Glomerular visceral epithelial cell (primary cell): Measurements from ENCODE around the gene ZNF680.
"Not testable (repeated sequence)": the region's sequence is repeated elsewhere in the genome, so short reads cannot be mapped to it uniquely, and the experiment has no call there.

ENCODE experiments used
- DNase-seq: peaks from one replicate; pipeline ENCODE4 v3.0.0-alpha.2; 2016; ENCODE audit errors: extremely low spot score

ZNF680 gene

DNA sequence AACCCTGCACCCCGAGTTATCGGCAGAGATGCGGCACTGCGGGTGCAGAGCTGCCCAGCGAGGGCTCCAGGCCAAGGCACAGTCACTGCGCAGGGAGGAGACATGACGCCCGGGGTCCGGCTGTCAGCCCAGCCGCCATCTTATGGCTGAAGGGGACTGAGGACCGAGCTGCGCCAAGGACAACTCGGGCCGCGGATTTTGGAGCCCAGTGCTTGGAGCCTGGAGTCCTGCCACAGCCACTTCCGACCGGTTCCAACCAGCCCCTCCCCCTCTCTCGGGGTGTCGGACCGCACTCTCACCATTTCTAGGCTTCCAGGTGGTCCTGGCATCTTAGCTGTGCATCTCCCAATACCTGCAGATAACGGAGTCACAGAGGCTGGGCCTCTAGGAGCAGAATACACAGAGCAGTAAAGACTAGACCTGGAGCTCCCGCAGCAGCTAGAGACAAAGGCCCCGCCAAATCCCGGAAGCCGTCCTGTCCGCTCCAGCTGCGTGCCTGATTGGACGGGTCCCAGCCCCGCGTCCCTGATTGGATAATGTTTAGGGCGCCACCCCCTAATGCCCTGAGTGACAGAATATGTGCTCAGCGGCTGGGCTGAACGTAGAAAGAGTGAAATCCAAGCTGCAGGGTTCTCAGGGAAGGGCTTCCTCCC lies at the start of gene ZNF680:
ZNF680 (minus strand) TSS at position 446 of the 653 bp plus-strand sequence; CDS start at position 329, 117 bp downstream.
- peak; percentile 92 for DNase-seq

DNA sequence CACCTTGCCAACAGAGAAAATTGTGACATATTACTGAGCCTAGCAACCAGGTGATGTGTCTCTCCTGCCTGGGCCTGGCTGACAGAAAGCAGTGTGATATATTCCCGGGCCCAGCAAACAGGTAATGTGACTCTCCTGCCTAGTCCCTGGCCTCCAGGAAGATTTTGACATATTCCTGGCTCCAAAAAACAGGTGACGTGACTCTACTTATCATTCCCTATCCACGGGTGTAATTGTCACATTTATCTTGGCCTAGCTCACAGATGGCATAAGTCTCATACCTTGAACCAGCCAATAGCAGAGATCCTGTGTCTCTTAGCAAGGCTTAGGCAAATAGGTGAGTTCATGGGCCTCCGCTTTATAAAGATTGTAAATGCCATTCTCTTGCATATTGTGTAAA lies 49.6 kb upstream of the ZNF680 start:
- no peak for DNase-seq

DNA sequence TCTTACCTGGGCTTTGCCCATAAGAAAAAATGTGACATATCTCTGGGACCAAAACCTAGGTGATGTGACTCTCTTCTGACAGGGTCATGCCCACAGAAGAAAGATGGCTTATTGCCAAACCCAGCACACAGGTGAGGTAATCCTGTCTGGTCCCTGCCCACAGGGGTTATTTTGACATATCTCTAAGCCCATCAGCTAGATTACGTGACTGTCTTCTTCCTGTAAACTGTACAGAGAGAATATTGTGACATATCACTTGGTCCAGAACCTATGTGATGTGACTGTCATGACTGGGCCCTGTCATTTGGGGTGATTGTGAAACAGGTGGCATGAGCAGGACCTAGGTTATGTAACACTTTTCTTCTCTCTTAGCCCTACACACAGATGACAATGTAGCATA lies 48.8 kb upstream of the ZNF680 start:
- DNase-seq, result no peak

DNA sequence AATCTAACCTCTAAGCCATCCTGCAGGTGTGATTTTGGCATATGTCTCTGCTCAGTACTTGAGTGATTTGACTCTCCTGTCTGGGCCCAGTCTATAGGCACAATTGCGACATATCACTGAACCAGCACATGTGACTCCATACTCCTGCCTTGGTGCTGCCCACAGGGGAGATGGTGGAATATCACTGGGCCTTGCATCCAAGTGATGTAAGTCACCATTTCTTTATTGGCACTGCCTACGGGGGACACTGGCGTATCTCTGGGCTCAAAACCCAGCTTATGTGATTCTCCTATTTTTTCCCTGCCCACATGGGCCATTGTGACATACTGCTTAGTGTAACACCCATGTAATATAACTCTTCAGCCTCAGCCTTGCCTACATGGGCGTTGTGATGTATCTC lies 48.1 kb upstream of the ZNF680 start:
- DNase-seq, result no peak

DNA sequence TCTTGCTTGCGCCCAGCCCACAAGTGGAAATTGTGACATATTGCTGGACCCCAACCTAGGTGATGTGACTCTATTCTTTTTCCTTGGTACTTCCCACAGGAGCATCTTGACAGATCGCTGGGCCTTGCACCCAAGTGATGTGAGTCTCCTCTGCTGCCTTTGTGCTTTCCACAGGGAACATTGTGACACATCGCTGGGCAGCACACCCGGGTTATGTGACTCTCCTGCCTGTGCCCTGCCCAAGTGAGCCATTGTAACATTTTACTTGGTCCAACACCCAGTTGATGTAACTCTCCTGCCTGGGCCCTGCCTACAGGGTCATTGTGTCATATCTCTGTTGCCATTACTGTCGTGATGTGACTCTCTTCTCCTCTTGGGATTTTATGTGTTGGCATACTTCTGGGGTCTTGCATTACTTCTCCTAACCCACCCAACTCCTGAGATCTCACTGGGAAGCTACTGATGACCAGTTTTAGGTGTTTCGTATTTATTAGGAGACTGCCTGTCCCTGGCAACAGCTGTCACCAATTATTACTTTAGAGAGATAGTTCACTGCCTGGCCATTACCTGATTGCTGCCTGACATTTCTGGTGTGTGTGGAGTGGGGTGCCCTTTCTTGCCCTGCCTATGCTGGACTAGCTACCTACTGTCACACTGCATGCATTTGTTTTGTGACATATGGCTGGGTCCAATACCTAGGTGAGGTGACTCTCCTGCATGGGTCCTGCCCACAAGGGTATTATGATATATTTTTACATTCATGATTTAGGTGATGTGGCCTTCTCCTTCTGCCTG lies 45.4 kb upstream of the ZNF680 start:
- DNase-seq, result no peak

DNA sequence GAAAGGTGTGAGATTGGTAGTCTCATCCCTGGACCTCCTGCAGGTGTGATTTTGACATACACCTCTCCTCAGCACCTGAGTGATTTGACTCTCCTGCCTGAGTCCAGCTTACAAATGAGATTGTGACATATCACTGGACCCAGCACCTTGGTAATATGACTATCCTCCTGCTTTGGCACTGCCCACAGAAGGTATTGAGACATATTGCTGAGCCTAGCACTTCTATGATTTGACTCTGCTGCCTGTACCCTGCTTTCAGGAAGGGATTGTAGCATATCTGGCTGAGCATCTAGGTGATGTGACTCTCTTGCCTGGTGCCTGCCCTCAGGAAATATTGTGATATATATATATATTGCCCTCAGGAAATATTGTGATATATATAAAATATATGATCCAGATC lies 43.5 kb upstream of the ZNF680 start:
- DNase-seq, result no peak

DNA sequence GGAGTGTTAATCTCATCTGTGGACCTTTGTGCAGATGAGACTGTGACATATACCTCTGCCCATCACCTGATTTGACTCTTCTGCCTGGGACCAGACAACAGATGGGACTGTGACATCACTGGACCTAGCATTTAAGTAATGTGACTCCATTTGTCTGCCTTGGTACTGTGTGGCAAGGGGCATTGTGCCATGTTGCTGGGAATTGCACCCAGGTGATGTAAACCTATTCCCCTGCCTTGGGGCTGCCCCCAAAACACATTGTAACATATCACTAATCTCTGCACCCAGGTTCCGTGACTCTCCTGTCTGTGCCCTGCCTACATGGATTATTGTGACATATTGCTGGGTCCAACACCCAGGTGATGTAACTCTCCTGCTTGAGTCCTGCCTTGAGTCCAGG lies 40.4 kb upstream of the ZNF680 start:
- DNase-seq, result no peak

DNA sequence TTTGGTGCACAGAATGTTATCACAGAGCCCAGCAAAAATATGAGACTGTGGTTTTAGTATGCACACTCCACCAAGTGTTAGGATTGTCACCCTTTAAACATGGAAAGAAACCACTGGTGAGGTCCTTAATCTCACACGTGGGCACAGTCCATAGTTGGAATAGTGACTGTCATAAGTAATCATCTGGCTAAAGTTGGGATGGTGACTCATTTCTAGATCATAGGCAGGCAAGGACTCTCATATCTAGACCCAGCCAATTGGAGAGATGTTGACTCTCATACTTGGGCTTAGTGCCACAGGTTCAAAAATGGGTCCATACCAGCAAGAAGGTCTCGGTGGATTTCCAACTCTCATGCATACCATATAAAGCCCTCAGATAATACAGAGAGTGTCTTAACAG lies 39.6 kb upstream of the ZNF680 start:
- DNase-seq, result no peak

DNA sequence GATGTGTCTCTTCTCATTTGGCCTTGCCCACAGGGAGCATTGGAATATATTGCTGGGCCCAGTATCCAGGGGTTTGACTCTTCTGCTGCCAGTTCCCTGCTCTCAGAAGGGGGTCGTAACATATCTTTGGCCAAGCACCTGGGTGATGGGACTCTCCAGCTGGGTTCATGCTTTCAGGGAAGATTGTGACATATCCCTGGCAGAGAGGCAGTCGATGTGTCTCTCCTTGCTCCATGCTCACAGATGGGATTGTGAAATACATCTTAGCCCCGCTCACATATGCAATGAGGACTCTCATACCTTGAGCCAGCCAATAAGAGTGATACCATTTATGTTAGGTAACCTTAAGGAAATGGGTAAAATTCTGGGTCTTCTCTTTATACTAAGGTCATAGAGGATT lies 39.2 kb upstream of the ZNF680 start:
- no peak for DNase-seq

DNA sequence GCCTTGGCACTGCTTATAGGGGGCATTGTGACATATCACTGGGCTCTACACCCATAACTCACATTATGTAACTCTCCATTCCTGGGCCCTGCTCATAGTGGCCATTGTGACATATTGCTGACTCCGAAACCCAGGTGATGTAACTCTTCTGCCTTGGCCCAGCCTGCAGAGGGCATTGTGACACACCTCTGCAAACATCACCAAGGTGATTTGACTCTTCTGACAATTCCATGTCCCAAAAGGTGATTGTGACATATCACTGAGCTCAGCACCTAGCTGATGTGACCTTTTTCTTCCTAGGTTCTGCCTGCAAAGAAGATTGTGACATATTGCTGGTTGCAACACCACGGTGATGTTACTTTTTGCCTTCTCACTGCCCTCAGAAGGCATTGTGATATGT lies 36.5 kb upstream of the ZNF680 start:
- DNase-seq, result no peak

DNA sequence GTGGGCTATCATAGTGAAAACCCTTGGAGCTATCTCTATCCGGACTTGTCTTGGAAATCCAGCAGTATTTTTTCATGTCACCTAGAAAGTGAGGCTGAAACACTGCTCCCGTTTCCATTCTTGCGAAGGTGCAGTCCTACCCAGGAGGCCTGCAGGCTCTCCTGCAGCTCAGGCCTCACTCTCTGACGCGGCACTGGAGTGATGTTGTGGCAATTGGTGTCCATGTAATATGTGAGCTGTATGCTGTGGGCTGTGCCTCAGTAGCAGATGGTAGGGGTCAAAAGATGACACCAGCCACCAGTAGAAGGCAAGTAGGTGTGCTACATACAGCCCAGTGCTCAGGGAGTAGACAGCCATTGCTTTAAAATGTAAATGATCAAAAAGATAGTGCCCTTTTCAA lies 28.1 kb upstream of the ZNF680 start:
- no peak for DNase-seq

DNA sequence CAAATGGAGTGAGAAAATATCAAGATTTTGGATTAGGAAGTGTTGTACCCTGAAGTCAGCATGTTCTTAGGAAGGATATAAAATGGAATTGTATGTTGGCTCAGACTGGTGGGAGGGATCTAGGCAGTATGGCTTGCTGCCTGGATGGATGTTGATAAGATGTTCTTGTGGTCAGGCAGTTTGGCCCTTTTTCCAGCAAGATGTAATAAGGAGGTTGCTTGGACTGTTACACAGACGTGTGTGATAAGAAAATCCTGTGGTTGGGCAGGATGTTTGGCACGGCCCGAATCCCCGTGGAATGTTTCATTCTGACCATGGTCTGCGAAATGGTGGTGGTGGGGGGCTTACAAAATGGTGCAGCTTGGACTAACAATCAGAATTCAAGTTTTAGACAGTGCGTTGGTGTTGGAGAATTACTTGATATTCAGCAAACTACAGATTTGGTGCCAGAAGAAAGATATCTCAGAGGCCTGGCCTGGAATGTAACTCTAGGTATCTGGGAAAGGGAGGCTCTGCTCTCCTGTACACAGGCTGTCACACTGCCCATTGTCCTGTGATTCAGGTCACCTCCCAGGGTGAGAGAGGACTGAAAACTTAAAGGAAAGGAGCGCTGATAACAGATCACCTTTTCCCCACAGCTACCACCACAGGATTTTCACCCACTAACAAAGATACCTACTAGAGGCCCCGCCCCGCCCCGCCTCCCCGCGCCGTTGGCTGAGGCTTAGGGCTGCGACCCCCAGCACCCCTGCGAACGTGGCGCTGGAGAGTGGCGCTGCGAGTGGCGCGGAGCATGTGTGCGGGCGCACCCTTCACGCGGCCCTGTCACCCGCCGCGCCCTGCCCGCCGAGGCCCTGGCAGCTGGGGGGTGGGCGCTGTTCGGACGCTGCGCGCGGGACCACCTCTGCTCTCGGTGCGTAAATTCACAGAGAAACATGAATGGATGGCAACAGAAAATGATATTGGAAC lies 19.3 kb upstream of the ZNF680 start:
- DNase-seq, result no peak

DNA sequence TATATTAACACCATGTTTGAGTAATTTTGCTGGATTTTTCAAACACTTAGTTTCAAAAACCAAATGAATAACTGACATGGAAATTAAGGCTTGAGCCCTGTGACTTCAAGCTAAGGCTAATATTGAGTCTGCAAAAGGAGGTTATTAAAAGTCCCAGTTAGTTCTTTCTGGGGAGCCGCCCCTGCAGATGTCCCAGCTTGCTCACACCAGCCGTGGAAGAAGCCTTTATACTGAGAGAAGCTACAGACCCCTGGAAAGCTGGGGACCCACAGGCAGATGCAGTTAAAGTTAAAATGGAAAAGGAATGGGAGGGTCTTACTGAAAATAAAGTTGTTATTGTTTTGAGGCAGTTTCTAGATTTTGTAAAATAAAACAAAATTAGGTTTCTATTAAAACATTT lies 18.5 kb upstream of the ZNF680 start:
- no peak for DNase-seq

DNA sequence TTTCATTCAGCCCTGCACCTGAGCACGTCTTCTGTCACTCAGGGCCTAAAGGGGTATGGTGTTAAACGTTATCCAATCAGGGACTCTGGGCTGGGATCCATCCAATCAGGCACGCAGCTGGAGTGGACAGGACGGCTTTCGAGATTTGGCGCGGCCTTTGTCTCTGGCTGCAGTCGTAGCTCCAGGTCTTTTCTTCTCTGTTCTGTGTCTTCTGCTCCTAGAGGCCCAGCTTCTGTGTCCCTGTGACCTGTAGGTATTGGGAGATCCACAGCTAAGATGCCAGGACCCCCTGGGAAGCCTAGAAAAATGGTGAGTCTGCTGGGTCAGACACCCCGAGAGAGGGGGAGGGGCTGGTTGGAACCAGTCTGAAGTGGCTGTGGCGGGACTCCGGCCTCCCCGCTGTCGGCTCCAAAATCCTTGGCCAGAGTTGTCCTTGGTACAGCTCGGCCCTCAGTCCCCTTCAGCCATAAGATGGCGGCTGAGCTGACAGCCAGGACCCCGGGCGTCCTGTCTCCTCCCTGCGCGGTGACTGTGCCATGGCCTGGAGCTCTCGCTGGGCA lies 11.7 kb upstream of the ZNF680 start:
- DNase-seq, result no peak

DNA sequence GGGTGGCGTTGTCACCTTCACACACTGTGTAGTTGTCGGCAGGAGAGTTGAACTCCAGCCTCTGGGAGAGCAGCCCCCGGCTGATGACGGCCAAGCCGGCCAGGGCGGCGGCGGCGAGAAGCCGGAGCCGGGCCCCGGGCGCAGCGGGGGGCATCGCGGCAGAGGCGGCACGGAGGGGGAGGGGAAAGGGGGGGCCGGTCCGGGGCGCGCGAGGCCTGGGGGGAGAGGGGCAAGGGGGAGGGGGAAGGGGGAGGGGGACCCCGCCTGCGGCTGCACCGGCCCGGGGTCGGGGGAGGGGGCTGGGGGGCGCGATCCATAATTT lies 7.4 kb upstream of the ZNF680 start:
- not testable (repeated sequence) for DNase-seq

DNA sequence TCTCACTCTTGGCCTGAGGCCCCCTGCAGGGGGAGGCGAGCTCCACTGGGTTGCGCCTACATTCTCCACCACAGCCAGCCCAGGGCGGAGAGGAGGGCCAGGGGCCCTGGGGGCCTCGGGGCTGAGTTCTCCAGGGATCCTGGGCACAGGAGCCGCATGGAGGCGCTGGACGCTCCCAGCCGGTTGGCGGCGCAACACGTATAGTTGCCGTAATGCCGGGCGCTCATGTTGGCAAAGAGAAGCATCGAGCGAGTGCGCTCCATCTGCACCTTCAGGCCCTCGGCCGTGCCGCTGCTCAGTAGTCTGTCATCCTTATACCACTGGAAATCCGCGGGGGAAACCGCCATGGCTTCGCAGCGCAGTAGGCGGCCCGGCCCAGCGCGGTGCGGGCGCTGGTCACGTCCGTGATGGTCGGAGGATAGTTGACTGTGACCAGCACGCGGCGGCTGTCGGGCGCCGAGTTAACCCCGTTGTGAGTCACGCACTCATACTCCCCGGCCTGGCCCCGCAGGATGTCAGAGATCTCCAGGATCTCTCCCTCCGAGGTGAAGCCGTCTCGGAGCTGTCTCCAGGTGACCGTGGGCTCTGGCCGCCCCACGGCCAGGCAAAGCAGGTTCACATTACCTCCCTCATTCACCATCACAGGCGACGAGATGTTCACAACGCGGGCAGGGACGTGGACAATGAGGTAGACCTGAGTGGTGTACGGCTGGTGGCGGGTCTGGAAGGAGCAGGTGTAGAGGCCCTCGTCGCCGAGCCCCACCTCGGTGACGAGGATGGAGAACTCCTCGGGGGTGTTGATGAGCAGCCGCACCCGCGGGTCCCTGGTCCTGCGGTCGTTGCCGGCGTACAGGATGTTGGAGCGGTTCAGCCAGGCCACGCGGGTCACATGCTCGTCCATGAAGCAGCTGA lies 6.8 kb upstream of the ZNF680 start:
- not testable (repeated sequence) for DNase-seq

DNA sequence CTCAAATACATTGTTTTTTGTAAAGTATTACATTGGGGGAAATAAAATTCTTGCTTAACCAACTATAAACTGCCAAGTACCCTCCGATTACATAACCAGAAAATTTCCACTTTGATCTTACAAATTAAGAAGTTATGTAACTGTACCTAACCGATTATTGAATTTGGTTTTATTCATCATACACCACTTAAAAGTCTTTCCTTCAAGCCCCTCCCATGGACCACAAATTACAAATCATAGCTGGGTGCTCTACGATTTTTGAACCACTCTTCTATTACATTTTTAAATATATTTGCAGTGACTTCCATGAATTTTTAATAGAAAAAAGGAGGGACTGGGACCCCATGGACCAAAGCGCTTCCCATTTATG lies 630 bp downstream of the ZNF680 start:
- no peak for DNase-seq

DNA sequence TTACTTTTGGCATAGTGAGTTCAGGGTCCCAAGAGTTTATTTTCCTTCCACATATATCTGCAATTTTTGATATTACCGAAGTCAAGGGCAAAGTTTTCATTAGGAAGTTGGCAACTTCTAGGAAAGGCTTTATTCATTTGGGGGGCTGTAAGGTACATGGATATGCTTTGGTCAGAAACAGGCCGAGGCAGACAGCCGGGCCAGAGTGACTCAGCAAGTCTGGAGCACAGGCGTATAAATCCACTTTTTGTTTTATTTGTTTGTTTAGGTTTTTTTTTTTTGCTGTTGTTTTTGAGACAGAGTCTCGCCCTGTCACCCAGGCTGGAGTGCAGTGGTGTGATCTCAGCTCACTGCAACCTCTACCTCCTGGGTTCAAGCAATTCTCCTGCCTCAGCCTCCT lies 3.7 kb downstream of the ZNF680 start:
- no peak for DNase-seq

DNA sequence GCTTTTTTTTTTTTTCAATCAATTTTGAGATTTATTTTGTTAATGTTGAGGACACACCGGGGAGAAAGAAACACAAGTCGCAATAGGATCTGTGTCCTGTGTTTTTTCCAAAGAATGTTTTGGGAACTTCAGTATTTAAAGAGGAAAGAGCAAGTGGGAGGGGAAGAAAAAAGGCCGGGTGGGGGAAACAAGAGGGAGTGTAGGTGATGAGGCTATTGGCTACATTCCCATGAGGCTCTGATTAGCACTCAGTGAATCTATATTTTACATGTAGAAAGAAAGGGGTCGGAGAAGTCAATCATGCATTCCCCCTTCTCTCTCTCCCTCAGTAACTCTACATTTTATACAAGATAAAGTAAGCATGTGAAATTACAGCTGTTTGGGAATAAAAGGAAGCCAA lies 4.1 kb downstream of the ZNF680 start:
- DNase-seq, result no peak

DNA sequence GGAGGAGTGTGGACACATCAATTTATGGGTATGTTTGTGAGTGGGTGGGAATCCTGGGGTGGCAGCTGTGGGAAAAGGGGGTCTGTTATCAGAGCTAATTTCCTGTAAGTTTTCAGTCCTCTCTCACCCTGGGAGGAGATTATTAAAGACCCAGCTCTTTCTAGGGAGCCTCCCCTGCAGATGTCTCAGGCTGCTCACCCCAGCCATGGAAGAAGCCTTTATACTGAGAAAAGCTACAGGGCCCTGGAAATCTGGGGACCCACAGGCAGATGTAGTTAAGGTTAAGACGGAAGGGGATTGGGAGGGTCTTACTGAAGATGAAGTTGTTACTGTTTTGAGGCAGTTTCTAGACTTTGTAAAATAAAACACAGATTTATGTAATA lies 4.6 kb downstream of the ZNF680 start:
- no peak for DNase-seq

DNA sequence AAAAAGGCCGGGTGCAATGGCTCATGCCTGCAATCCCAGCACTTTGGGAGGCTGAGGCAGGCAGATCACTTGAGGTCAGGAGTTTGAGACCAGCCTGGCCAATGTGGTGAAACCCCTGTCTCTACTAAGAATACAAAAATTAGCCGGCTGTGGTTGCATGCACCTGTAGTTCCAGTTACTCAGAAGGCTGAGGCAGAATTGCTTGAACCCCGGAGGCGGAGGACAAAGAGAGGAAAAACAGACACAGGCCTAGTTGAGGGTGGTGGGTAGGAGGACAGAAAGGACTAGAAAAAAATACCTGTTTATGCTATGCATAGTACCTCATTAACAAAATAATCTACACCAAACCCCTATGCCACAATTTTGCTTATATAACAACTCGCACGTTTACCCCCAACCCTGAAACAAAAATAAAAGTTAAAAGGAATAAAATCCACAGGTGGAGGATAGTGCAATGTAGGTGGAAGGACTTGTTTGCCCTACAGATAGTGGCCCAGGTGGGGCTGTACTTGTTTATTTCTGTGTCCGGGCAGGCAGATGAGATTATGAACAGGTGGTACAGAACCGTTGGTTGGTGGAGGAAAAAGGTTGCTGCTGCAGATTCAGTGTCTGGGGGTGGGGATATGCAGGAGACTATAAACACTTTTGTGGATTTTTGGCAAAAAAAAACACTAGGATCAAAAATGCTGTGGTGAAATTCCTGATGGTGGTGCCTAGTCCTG lies 5.1 kb downstream of the ZNF680 start:
- DNase-seq, result no peak
